GM19043 (cell line): ENCODE results near the gene ZBTB32.
"Not testable (repeated sequence)": the region's sequence is repeated elsewhere in the genome, so short reads cannot be mapped to it uniquely, and the experiment has no call there.

Experiments
- ATAC-seq: cut with Tn5 transposase; IDR thresholded peaks from one replicate; pipeline ENCODE4 v1.9.1; 2021; ENCODE audit warnings: low read depth; ENCODE audit not compliant: unreplicated experiment

ZBTB32 gene

DNA sequence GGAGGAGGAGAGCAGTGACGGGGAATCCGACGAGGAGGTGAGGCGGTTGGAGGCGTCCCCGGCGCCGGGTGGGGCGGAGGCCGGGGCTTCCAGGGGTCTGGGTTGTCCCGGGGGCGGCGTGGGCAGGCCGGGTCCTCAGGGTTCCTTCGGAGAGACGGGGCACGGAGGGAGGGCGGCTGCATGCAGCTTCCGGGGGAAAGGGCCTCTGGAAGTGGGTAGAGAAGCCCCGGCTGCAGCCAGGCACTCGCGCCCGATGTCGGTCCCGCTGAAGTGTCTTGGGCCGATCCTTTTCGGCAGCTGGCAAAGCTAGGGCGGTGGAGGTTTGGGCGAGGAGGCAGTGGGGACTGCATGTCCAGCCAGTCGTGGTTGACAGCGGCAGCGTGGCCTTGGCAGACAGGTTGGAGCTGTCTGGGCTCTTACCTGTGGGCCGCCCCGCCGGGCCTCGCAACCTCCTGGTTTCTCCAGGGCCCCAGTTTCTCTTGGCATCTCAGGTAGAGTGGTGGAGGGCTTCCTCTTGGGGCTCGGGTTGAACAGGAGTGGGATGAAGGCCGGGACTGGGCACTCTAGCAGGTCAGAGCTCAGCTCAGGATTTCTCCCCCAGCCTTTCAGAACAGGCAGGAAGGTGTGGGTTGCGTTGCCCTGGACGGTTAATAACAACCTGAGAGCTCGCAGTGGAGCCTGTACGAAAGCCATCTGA is 14.1 kb downstream of the ZBTB32 start:
- no peak for ATAC-seq

DNA sequence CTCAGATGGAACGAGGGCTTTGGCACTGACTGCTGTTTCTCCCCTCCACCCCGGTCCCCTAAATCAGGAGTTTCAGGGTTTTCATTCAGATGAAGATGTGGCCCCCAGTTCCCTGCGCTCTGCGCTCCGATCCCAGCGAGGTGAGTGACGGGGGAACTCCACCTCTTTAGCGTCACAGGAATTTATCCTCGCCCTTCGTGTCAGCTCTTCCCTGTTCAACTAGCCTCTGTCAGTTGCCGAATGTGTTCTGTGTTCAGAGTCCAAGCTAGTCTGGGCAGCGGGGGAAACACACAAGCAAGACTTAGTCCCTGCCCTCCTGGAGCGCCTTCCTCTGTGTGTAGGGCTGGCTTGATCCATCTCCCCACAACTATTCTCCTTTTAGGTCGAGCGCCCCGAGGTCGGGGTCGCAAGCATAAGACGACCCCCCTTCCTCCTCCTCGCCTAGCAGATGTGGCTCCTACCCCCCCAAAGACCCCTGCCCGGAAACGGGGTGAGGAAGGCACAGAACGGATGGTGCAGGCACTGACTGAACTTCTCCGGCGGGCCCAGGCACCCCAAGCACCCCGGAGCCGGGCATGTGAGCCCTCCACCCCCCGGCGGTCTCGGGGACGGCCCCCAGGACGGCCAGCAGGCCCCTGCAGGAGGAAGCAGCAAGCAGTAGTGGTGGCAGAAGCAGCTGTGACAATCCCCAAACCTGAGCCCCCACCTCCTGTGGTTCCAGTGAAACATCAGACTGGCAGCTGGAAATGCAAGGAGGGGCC is 15.2 kb downstream of the ZBTB32 start:
- no peak for ATAC-seq

DNA sequence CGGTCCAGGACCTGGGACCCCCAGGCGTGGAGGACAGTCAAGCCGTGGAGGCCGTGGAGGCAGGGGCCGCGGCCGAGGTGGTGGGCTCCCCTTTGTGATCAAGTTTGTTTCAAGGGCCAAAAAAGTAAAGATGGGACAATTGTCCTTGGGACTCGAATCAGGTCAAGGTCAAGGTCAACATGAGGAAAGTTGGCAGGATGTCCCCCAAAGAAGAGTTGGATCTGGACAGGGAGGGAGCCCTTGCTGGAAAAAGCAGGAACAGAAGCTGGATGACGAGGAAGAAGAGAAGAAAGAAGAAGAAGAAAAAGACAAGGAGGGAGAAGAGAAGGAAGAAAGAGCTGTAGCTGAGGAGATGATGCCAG is 15.8 kb downstream of the ZBTB32 start:
- no peak for ATAC-seq

DNA sequence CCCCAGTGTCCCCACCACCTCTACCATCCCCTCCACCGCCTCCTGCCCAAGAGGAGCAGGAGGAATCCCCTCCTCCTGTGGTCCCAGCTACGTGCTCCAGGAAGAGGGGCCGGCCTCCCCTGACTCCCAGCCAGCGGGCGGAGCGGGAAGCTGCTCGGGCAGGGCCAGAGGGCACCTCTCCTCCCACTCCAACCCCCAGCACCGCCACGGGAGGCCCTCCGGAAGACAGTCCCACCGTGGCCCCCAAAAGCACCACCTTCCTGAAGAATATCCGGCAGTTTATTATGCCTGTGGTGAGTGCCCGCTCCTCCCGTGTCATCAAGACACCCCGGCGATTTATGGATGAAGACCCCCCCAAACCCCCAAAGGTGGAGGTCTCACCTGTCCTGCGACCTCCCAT is 16.3 kb downstream of the ZBTB32 start:
- no peak for ATAC-seq

DNA sequence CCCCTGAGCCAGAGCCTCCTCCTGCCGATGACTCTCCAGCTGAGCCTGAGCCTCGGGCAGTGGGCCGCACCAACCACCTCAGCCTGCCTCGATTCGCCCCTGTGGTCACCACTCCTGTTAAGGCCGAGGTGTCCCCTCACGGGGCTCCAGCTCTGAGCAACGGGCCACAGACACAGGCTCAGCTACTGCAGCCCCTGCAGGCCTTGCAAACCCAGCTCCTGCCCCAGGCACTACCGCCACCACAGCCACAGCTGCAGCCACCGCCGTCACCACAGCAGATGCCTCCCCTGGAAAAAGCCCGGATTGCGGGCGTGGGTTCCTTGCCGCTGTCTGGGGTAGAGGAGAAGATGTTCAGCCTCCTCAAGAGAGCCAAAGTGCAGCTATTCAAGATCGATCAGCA is 17.0 kb downstream of the ZBTB32 start:
- no peak for ATAC-seq

DNA sequence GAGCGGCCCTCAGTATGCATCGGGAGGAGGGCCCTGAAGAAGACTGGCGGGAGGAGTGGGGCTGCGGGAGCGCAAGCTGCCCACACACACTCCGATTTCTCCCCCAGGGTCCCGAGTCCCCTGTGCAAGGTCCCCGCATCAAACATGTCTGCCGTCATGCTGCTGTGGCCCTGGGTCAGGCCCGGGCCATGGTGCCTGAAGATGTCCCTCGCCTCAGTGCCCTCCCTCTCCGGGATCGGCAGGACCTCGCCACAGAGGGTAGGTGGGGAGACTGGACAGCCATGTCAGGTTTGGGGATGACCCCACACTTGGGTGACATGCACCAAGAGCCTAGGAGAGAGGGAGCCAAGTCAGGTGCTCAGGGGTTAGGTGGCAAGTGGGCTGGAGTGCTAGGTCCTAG is 18.1 kb downstream of the ZBTB32 start:
- no peak for ATAC-seq

DNA sequence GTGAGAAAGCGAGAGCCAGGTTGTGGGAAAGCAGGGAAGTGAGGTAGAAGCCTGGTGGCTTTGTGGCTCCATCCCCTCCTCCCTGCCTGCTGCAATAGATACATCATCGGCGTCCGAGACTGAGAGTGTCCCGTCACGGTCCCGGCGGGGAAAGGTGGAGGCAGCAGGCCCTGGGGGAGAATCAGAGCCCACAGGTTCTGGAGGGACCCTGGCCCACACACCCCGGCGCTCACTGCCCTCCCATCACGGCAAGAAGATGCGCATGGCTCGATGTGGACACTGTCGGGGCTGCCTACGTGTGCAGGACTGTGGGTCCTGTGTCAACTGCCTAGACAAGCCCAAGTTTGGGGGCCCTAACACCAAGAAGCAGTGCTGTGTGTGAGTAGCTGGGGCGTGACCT is 18.5 kb downstream of the ZBTB32 start:
- no peak for ATAC-seq

DNA sequence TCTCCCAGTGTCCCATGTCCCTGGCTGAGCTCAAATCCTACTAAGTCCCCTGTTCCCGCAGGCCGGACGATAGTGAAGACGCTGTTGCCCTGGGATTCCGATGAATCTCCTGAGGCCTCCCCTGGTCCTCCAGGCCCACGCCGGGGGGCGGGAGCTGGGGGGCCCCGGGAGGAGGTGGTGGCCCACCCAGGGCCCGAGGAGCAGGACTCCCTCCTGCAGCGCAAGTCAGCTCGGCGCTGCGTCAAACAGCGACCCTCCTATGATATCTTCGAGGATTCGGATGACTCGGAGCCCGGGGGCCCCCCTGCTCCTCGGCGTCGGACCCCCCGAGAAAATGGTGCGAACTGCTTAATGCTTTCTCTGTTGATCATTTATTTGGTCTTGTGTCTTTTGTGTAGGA is 19.3 kb downstream of the ZBTB32 start:
- no peak for ATAC-seq

DNA sequence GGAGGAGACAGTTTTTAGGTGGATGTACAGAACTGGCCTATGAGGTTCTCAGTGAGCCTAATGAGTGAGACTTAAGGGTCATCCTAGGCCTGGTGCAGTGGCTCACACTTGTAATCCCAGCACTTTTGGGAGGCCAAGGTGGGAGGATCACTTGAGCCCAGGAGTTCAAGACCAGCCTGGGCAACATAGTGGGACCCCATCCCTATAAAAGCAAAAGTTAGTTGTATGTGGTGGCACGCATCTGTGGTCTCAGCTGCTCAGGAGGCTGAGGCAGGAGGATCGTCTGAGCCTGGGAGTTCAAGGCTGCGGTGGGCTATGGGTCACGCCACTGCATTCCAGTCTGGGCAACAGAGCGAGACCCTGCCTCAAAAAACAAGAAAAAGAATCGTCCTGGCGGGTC is 19.8 kb downstream of the ZBTB32 start:
- ATAC-seq, result not testable (repeated sequence)

DNA sequence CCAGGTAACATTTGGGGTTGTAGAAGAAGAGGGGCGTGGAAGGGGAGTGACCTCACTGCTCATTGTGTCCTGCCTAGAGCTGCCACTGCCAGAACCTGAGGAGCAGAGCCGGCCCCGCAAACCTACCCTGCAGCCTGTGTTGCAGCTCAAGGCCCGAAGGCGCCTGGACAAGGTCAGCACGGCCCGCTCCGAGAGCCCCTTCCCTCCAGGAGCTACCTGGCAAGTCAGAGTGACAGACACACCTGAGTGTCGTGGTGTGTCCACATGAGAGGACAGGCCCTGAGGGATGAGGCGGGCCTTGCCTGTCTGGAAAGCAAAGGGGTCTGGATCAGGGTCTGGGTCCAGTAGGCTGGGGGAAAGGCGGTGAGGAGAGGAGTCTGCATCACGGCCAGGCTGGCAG is 20.2 kb downstream of the ZBTB32 start:
- ATAC-seq, result no peak

DNA sequence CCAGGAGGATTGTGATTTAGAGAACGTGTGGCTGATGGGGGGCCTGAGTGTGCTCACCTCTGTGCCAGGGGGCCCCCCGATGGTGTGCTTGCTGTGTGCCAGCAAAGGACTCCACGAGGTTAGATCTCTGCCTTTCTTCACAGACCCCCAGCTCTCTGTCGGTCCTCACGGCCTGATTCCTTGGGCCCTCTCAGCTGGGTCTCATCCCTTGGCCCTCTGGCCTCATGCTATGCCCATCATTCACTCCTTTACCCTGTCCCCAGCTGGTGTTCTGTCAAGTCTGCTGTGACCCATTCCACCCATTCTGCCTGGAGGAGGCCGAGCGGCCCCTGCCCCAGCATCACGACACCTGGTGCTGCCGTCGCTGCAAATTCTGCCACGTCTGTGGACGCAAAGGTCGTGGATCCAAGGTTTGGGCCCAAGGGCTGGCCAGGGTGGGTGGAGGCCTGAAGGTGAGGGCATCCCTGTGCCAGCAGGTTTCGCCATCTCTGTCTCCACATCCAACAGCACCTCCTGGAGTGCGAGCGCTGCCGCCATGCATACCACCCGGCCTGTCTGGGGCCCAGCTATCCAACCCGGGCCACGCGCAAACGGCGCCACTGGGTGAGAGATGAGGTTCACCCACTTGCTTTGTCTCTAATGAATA is 21.0 kb downstream of the ZBTB32 start:
- no peak for ATAC-seq

DNA sequence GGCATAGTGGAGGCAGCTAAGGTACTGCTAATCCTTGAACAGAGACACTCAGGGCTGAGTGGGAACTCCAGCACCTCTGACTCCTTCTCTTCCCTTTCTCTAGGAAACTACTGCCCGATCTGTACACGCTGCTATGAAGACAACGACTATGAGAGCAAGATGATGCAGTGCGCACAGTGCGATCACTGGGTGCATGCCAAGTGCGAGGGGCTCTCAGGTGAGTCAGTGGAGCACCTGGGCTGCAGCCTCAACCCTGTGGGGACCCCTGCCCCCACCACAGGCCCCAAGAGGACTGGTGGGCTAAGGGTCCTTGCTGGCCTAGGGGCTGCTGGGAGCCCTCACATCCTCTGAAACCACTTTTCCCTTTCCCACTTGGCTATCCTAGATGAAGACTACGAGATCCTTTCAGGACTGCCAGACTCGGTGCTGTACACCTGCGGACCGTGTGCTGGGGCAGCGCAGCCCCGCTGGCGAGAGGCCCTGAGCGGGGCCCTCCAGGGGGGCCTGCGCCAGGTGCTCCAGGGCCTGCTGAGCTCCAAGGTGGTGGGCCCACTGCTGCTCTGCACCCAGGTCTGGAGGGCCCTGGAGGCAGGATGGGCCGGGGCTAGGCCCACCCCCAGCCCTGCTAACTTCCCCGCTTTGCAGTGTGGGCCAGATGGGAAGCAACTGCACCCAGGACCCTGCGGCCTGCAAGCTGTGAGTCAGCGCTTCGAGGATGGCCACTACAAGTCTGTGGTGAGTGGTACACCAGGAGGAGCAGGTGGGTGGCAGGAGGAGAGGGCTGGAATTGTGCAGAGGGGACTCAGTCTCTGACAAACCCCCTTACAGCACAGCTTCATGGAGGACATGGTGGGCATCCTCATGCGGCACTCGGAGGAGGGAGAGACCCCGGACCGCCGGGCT is 22.9 kb downstream of the ZBTB32 start:
- no peak for ATAC-seq

DNA sequence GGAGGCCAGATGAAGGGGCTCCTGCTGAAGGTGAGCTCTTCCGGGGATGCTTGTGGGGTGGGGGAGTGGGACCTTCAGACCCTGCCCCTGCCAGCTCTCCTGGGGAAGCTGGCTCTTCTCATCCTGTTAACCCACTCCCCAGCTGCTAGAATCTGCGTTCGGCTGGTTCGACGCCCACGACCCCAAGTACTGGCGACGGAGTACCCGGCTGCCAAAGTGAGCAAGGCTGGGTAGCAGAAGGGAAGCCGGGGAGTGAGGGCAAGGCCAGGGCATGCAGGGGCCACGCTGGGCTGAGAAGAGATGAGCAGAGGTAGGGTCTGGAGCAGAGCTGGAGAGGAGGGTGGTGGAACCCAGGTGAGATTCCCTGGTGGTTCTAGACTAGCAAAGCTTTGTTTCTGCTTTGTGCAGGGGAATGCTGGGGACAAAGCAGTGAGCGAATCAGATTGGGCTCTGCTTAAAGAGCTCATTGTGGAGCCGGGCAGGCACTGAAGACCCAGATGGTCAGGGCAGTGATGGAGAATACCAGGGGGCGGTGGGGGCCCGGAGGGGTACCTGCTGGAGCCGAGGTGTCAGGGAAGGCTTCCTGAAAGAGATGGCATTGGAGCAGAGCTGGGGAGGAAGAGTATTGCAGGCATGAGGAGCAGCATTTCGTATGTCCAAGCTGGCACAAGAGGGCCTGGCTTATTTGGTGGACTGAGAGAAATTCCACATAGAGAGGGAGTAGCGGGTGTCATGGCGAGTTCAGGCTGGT is 23.8 kb downstream of the ZBTB32 start:
- no peak for ATAC-seq

DNA sequence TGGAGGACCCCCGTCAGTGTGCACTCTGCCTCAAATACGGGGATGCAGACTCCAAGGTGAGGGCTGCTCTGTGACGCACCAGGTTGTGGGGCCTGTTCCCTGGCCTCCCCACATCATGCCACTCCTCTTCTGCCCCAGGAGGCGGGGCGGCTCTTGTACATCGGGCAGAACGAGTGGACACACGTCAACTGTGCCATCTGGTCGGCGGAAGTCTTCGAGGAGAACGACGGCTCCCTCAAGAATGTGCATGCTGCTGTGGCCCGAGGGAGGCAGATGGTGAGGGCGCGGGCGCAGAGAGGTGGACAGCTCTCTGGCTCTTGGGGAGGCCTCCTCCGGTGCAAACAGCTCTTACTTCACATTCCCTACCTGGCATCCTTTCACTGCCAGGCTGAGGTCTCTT is 24.7 kb downstream of the ZBTB32 start:
- ATAC-seq, result no peak

DNA sequence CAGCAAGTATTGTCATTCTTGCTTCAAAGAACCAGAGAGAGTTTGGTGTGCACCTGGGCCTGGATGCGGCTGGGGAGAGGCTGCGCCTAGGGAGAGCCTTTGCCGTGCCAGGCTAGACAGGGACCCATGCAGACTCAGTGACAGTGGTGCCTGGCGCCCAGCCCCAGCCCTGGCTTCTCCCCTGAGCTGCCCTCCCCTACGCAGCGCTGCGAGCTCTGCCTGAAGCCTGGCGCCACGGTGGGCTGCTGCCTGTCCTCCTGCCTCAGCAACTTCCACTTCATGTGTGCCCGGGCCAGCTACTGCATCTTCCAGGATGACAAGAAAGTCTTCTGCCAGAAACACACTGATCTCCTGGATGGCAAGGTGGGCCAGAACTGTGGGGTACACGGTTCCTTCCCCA is 25.4 kb downstream of the ZBTB32 start:
- no peak for ATAC-seq

DNA sequence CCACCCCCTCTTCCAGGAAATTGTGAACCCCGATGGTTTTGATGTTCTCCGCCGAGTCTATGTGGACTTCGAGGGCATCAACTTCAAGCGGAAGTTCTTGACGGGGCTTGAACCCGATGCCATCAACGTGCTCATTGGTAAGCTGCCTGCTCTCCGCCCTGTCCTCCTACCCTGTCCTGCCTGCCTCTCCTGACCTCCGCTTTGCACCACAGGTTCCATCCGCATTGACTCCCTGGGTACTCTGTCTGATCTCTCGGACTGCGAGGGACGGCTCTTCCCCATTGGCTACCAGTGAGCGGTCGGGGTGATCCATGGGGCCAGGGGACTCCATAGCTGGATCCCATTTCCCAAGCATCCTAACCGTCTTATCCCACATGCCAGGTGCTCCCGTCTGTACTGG is 26.0 kb downstream of the ZBTB32 start:
- ATAC-seq, result no peak

DNA sequence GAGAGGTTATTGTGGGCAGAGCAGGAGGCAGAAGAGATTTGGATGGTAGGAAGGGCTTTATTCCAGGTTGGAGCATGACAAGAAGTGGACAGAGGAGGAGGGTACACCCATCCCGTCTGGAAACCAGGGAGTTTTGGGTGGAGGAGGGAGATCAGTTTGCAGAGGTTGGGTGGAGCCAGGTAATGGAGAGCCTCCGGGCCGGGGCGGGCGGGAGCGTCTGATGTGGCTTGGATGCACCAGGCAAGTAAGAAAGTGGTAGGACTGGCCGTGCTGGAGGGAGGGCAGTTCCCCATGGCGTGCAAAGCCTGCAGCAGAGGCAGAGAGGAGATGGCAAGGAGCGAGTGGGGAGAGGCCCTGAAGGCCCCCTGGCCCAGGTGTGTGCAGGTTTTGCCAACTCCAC is 27.0 kb downstream of the ZBTB32 start:
- no peak for ATAC-seq

DNA sequence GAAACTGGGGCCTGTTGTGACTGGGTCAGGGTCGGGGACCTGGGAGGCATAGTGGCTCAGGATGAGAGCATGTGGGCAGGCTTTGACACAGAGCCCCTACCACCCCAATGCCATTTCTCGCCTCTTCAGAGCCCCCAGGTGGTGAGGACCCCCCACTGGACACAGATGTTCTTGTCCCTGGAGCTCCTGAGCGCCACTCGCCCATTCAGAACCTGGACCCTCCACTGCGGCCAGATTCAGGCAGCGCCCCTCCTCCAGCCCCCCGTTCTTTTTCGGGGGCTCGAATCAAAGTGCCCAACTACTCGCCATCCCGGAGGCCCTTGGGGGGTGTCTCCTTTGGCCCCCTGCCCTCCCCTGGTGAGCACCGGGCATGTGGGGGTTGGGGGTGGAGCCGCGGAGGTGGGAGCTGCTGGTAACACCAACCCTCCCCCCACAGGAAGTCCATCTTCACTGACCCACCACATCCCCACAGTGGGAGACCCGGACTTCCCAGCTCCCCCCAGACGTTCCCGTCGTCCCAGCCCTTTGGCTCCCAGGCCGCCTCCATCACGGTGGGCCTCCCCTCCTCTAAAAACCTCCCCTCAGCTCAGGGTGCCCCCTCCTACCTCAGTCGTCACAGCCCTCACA is 27.5 kb downstream of the ZBTB32 start:
- ATAC-seq, result no peak

DNA sequence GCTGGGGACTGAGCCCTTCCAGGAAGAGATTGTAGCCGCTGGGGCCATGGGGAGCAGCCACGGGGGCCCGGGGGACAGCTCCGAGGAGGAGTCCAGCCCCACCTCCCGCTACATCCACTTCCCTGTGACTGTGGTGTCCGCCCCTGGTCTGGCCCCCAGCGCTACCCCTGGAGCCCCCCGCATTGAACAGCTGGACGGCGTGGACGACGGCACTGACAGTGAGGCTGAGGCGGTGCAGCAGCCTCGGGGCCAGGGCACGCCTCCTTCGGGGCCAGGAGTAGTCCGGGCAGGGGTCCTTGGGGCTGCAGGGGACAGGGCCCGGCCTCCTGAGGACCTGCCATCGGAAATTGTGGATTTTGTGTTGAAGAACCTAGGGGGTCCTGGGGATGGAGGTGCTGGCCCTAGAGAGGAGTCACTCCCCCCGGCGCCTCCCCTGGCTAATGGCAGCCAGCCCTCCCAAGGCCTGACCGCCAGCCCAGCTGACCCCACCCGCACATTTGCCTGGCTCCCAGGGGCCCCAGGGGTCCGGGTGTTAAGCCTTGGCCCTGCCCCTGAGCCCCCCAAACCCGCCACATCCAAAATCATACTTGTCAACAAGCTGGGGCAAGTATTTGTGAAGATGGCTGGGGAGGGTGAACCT is 28.3 kb downstream of the ZBTB32 start:
- no peak for ATAC-seq
